ENCODE data around the gene PVALB. TPM values are rescaled to one million over a fixed set of nuclear protein-coding genes. Genes with fewer than 3 reads are reported as not detected.

PVALB gene
- total and polyA plus RNA-seq, 2 of the 4 experiments (the other 2 are of a cell fraction), result not detected

DNA sequence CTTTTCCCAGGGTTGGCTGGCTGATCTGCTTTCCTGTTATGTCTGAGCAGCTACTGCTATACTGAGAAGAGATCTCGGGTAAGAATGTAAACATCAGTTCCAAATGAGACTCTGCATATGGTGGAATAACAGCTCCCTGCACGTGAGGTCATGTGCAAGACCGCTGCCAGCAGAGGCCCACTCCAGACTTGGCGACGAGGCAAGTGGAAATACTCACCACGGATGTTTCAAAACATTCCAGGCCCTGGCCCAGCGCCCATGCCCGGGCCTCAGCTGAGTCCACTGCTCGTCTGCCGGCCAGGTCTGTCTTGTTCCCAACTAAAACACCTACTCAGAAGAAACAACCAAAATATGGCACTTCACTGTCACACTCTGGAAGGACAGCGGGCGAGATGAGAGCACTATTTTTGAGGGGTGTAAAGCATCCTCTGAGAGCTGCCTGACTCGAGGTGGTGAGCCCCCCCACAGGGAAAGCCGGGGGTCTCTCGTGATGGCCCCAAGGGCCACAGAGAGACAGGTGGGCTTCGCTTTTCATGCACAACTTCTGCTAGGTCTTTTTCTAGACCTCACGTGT is 54.1 kb downstream of the PVALB start:
- 55% methylated on average over 8 of the region's 17 CpGs; no CpG with 5 or more reads in 1 of the 2 experiments for WGBS, 2 experiments (ENCODE audit: extremely low coverage in 2 of 2, insufficient read length in 1 of 2)
- H3K27ac ChIP-seq (ENCODE audit: insufficient read depth, low read length), result no peak overlapping the region; the same call in 1 of the 2 replicates
- CTCF ChIA-PET, result no interaction called here

More for the DNA sequence above, 54.1 kb downstream of the PVALB start:
- no peak overlapping the region for H4K8ac ChIP-seq (ENCODE audit: low read depth in 2 of 2, low read length in 2 of 2)
- H2AK9ac ChIP-seq (replicated peaks; ENCODE audit: low read depth, low read length, poor library complexity), result no peak overlapping the region
- no peak overlapping the region for H3K18ac ChIP-seq (ENCODE audit: low read depth, low read length)
- no peak overlapping the region for H3K56ac ChIP-seq (ENCODE audit: extremely low read depth, insufficient read depth, low read length)
- H3K27me3 ChIP-seq (ENCODE audit: control insufficient read depth, insufficient read depth, low read length), result no peaks in the 10 kb centered on the region
- H3K9me3 ChIP-seq (ENCODE audit: control insufficient read depth, insufficient read depth, low read length), result no peaks in the 10 kb centered on the region
- TF ChIP-seq BHLHE40 (IDR thresholded peaks at IDR 0.05; ENCODE audit: low read depth, low read length) (peak; percentile 98), RFX5 (IDR thresholded peaks at IDR 0.05; ENCODE audit: low read depth, low read length) (no peak)
- peak; percentile 68 for DNase-seq
- no peak overlapping the region for H3K4ac ChIP-seq (ENCODE audit: low read depth, low read length)
- no peak overlapping the region for H2BK15ac ChIP-seq (ENCODE audit: low read depth, low read length)
- no peak overlapping the region for H2AFZ ChIP-seq (replicated peaks; ENCODE audit: low read length, poor library complexity)
- intact Hi-C loops (cut with micrococcal nuclease), result no loop called here
- no peaks in the 10 kb centered on the region; the same call in 1 of the 2 replicates for H4K20me1 ChIP-seq (ENCODE audit: insufficient read depth, low read length)
- POLR2A ChIA-PET (ENCODE audit: unreplicated experiment), result no interaction called here
- no TSS peak for BruUV-seq (replicated peaks)
- H3K36me3 ChIP-seq (ENCODE audit: control insufficient read depth, insufficient read depth, low read length), result peaks cover 17% of the 10 kb centered on the region
- H3K4me3 ChIP-seq (ENCODE audit: insufficient read depth, low read depth, low read length), result no peak overlapping the region
- peaks cover 8% of the 10 kb centered on the region for H3K9me1 ChIP-seq (ENCODE audit: insufficient read depth, low read length)
- no peak overlapping the region for H4K91ac ChIP-seq (ENCODE audit: insufficient read depth, low read depth, low read length)
- no peak overlapping the region for H2BK20ac ChIP-seq (ENCODE audit: low read depth, low read length)
- H4K5ac ChIP-seq (ENCODE audit: low read depth, low read length), result no peak overlapping the region
- H3K9ac ChIP-seq (ENCODE audit: low read depth, low read length), result no peak overlapping the region
- H3K23ac ChIP-seq (ENCODE audit: low read depth, low read length), result no peak overlapping the region
- H3K79me1 ChIP-seq (ENCODE audit: low read depth in 1 of 2, low read length in 2 of 2), result no peaks in the 10 kb centered on the region
- no peak overlapping the region for H2BK120ac ChIP-seq (ENCODE audit: low read depth, low read length)
- H3K4me1 ChIP-seq (ENCODE audit: control insufficient read depth, insufficient read depth, low read length), result peaks cover 6% of the 10 kb centered on the region; the same call in 1 of the 2 replicates
- no peak overlapping the region for H2BK5ac ChIP-seq (ENCODE audit: low read depth, low read length, poor library complexity, severe bottlenecking)
- no peak overlapping the region for H3K4me2 ChIP-seq (ENCODE audit: low read depth, low read length)
- in situ Hi-C loops (cut with MboI; ENCODE audit: low sequenced_read_pairs), result no loop called here
- no peak overlapping the region for H2AK5ac ChIP-seq (ENCODE audit: low read depth, low read length)
- dilution Hi-C loops (cut with HindIII; ENCODE audit: low sequenced_read_pairs, unreplicated experiment), result no loop called here
- no peak overlapping the region for H3K14ac ChIP-seq (replicated peaks; ENCODE audit: low read depth, low read length)
- peak; percentile 84 for ATAC-seq (ENCODE audit: low read depth)
